GM23338 (cell line): ENCODE data around the gene TMEM147.

Experiments used
- CTCF ChIP-seq, 2 experiments: fragments of 200-600 bp in 1 of 2; sonication (generic) in 1 of 2; conservative IDR thresholded peaks; 2 replicates each; pipeline versions ENCODE4 v1.5.1 to v1.6.1; 2016 to 2017; ENCODE audit warnings: antibody characterized with exemption in 2 of 2, low read depth in 2 of 2, mild to moderate bottlenecking in 2 of 2, moderate library complexity in 1 of 2
- ETS1 ChIP-seq: IDR thresholded peaks from 2 replicates; pipeline ENCODE4 v1.6.1; 2016; ENCODE audit warnings: antibody characterized with exemption
- EZH2 ChIP-seq: fragments of 200-600 bp; sonication (generic); IDR thresholded peaks from one replicate; pipeline ENCODE4 v1.8.0; 2017; ENCODE audit warnings: antibody characterized with exemption, mild to moderate bottlenecking, low read depth; ENCODE audit not compliant: unreplicated experiment
- POLR2AphosphoS5 ChIP-seq: IDR thresholded peaks from 2 replicates; pipeline ENCODE4 v1.6.1; 2016; ENCODE audit warnings: antibody characterized with exemption, low read depth
- REST ChIP-seq: IDR thresholded peaks from one replicate; pipeline ENCODE4 v1.6.1; 2018; ENCODE audit warnings: antibody characterized with exemption; ENCODE audit not compliant: unreplicated experiment

- TF ChIP-seq EZH2 (no peak), CTCF (conservative IDR thresholded peaks at IDR 0.05; ENCODE audit: low read depth in 2 of 2) (no peak), POLR2AphosphoS5 (no peak), REST (no peak), ETS1 (no peak)
Measured at GRCh38 chr19:35539314-35539713, 6.1 kb upstream of the TMEM147 start.
